Measurements from ENCODE around the gene CALY. TPM values are rescaled to one million over a fixed set of nuclear protein-coding genes. Genes with fewer than 3 reads are reported as not detected.
A peak's percentile ranks its signal among the peaks of the same experiment; 100 is the strongest.

CALY gene, protein sequence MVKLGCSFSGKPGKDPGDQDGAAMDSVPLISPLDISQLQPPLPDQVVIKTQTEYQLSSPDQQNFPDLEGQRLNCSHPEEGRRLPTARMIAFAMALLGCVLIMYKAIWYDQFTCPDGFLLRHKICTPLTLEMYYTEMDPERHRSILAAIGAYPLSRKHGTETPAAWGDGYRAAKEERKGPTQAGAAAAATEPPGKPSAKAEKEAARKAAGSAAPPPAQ
- total RNA-seq (9.8 and 16.3 TPM in 2 replicates), polyA plus RNA-seq (12.3 and 14.8 TPM in 2 replicates)

- peaks cover 3% of the 10 kb centered on the region for H3K4me1 ChIP-seq (ENCODE audit: low read depth)
- DNase-seq (ENCODE audit: low read depth in 1 of 2, low spot score in 1 of 2) = peak in 1 of 2 donors; percentile 23
- H3K36me3 ChIP-seq = no peaks in the 10 kb centered on the region
- TF ChIP-seq, protein P1, sequence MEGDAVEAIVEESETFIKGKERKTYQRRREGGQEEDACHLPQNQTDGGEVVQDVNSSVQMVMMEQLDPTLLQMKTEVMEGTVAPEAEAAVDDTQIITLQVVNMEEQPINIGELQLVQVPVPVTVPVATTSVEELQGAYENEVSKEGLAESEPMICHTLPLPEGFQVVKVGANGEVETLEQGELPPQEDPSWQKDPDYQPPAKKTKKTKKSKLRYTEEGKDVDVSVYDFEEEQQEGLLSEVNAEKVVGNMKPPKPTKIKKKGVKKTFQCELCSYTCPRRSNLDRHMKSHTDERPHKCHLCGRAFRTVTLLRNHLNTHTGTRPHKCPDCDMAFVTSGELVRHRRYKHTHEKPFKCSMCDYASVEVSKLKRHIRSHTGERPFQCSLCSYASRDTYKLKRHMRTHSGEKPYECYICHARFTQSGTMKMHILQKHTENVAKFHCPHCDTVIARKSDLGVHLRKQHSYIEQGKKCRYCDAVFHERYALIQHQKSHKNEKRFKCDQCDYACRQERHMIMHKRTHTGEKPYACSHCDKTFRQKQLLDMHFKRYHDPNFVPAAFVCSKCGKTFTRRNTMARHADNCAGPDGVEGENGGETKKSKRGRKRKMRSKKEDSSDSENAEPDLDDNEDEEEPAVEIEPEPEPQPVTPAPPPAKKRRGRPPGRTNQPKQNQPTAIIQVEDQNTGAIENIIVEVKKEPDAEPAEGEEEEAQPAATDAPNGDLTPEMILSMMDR (IDR thresholded peaks at IDR 0.05; ENCODE audit: low read depth, low read length) = no peak
- no peaks in the 10 kb centered on the region for H3K9me3 ChIP-seq (ENCODE audit: low read depth)
- H3K27me3 ChIP-seq = peaks cover 56% of the 10 kb centered on the region
- H3K4me3 ChIP-seq = no peak within 1 kb of the TSS
- no peak within 1 kb of the TSS for H3K27ac ChIP-seq
These were observed at the start of gene CALY for GRCh38 chr10:133336577-133337369. Gene CALY (minus strand): TSS chr10:133336896. CDS start chr10:133328989, 7,907 bp downstream.

GRCh38 chr10:133385214-133385613 lies 48.5 kb upstream of the CALY start:
- Histone ChIP-seq H3K4me1 (ENCODE audit: low read depth) (no peaks in the 10 kb centered on the region), H3K9me3 (ENCODE audit: low read depth) (no peaks in the 10 kb centered on the region), H3K27ac (no peak overlapping the region), H3K36me3 (peaks cover 4% of the 10 kb centered on the region), H3K4me3 (no peak overlapping the region), H3K27me3 (no peaks in the 10 kb centered on the region)
- TF ChIP-seq, protein P1 (IDR thresholded peaks at IDR 0.05; ENCODE audit: low read depth, low read length) = no peak
- DNase-seq (ENCODE audit: low read depth in 1 of 2, low spot score in 1 of 2) = no peak

GRCh38 chr10:133384071-133384470 lies 47.4 kb upstream of the CALY start:
- H3K27ac ChIP-seq = no peak overlapping the region
- TF ChIP-seq, protein P1 (IDR thresholded peaks at IDR 0.05; ENCODE audit: low read depth, low read length) = no peak
- peaks cover 2% of the 10 kb centered on the region for H3K36me3 ChIP-seq
- H3K27me3 ChIP-seq = no peaks in the 10 kb centered on the region
- no peak overlapping the region for H3K4me3 ChIP-seq
- no peaks in the 10 kb centered on the region for H3K4me1 ChIP-seq (ENCODE audit: low read depth)
- no peaks in the 10 kb centered on the region for H3K9me3 ChIP-seq (ENCODE audit: low read depth)
- DNase-seq (ENCODE audit: low read depth in 1 of 2, low spot score in 1 of 2) = no peak

- Histone ChIP-seq H3K9me3 (ENCODE audit: low read depth) (no peaks in the 10 kb centered on the region), H3K27ac (no peak overlapping the region), H3K4me3 (no peak overlapping the region), H3K27me3 (no peaks in the 10 kb centered on the region), H3K36me3 (no peaks in the 10 kb centered on the region), H3K4me1 (ENCODE audit: low read depth) (no peaks in the 10 kb centered on the region)
- TF ChIP-seq, protein P1 (IDR thresholded peaks at IDR 0.05; ENCODE audit: low read depth, low read length) = no peak
- no peak for DNase-seq (ENCODE audit: low read depth in 1 of 2, low spot score in 1 of 2)
These were observed 46.9 kb upstream of the CALY start for GRCh38 chr10:133383551-133383950.

- TF ChIP-seq, protein P1 (IDR thresholded peaks at IDR 0.05; ENCODE audit: low read depth, low read length) = no peak
- H3K4me3 ChIP-seq = no peak overlapping the region
- no peak for DNase-seq (ENCODE audit: low read depth in 1 of 2, low spot score in 1 of 2)
These were observed 44.3 kb upstream of the CALY start for GRCh38 chr10:133381036-133381435.

More at GRCh38 chr10:133381036-133381435, 44.3 kb upstream of the CALY start:
- no peaks in the 10 kb centered on the region for H3K9me3 ChIP-seq (ENCODE audit: low read depth)
- H3K36me3 ChIP-seq = no peaks in the 10 kb centered on the region
- H3K27ac ChIP-seq = no peak overlapping the region
- peaks cover 10% of the 10 kb centered on the region for H3K27me3 ChIP-seq
- H3K4me1 ChIP-seq (ENCODE audit: low read depth) = no peaks in the 10 kb centered on the region
